HG02852 (cell line): ENCODE measurements around the gene UCHL5.
"Not testable (repeated sequence)": the region's sequence is repeated elsewhere in the genome, so short reads cannot be mapped to it uniquely, and the experiment has no call there.

Experiments used
- ATAC-seq: cut with Tn5 transposase; IDR thresholded peaks from one replicate; pipeline ENCODE4 v1.9.1; 2021; ENCODE audit warnings: mild to moderate bottlenecking, moderate library complexity; ENCODE audit not compliant: unreplicated experiment

UCHL5 gene

DNA sequence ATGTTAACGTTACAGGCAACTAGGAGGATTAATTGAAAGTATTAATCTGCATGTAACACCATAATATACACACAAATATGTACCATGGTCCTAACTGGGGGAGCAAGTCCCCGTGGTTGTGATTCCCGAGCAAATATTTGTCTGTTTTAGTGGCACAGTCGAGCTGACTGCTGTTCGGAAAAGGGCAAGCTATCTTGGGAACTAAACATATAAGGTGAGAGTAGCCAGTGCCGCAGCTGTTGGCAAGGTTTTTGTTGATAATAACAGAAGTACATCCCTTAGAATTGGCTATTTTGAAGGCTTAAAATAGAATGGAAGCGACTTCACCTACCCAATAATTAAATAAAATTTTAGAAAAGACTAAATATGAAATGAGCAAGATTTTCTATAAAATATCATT is 45.5 kb downstream of the UCHL5 start:
- ATAC-seq = no peak

DNA sequence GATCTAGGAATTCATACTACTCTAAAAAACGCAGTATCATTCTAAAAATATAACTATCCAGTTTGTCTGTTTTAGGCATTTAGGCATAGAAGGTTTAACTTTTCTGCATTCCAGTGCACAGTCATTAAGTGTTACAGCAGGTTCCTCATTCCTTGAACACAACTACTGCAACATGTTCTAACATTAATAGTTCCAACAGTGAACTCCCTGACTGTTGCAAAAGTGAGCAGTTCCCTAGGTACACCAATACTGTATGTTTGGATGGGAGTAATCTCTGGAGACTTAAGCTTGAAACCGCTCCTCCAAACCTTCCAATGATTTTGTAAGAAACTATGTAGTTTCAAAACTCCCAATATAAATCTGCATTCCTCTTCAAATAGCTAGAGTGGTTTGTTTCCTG is 46.2 kb downstream of the UCHL5 start:
- no peak for ATAC-seq

DNA sequence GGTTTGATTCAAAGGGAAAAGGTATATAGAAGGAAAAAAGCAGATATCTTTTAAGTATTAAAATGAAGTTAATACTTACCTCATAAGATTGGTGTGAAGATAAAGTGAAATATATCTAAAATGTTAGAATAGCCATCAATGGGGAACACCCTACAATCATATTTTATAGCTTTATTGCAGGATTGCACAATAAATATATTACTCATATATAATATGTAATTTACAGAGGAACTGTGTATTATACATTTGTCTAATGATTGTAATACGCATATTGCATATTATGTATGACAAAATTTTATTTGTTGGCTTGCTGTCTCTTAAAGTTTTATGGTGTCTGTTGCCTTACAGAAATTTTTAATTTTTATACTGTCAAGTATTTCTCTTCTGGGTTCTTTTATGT is 47.8 kb downstream of the UCHL5 start:
- no peak for ATAC-seq

DNA sequence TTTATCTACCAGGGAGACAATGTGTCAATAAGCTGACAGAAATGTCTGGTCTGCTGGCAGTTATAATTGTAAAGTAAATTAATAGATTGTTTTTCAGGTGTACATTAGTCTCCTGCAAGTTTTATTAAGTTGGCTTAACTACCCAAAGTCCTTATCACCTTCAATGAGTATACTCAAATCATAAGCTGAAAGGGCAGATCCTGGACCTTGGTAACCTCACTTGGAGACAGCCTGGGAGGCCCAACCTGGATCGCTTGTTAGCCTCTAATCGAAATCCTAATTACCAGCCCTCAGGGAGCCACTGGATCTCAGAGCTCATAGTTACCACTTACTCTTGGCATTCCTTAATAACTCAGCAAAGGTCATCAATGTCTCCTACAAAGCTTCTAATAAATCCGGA is 49.7 kb downstream of the UCHL5 start:
- ATAC-seq = no peak

DNA sequence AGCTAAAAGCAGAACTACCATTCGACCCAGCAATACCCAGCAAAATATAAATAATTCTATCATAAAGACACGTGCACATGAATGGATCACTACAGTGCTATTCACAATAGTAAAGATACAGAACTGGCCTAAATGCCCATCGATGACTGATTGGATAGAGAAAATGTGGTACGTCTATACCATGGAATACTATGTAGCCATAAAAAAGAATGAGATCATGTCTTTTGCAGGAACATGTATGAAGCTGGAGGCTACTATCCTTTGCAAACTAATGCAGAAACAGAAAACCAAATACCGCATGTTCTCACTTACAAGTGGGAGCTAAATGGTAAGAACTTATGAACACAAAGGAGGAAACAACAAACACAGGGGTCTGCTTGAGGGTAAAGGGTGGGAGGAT is 53.4 kb downstream of the UCHL5 start:
- no peak for ATAC-seq

DNA sequence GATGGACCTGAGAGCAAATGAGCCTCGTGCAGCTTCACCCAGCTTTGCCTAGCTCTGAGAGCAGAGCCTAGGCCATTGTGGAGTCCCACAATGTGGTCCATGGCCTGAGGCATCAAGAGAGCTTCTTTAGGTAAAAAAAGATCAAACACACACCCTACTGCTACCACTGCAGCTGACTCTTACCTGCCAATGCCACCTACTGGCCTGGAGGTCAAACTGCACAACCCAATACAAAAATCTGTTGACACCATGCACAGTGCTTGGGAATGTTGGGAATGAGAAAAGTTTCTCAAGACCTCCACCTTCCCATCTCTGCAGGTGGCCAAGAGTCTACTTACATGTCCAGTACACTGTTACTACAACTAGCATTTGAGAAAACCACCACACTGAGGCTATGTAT is 60.6 kb downstream of the UCHL5 start:
- no peak for ATAC-seq

GRCh38 chr1:192994141-192994540 is 65.0 kb downstream of the UCHL5 start:
- no peak for ATAC-seq

- ATAC-seq = peak; percentile 75
Measured at GRCh38 chr1:192993426-192994085, 65.6 kb downstream of the UCHL5 start.

DNA sequence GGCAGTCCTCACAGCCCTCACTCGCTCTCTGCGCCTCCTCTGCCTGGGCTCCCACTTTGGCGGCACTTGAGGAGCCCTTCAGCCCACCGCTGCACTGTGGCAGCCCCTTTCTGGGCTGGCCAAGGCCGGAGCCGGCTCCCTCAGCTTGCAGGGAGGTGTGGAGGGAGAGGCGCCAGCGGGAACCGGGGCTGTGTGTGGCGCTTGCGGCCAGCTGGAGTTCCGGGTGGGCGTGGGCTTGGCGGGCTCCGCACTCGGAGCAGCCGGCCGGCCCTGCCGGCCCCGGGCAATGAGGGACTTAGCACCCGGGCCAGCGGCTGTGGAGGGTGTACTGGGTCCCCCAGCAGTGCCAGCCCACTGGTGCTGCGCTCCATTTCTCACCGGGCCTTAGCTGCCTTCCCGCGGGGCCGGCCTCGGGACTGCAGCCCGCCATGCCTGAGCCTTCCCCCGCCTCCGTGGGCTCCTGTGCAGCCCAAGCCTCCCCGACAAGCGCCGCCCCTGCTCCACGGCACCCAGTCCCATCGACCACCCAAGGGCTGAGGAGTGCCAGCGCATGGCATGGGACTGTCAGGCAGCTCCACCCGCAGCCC is 72.3 kb downstream of the UCHL5 start:
- not testable (repeated sequence) for ATAC-seq

DNA sequence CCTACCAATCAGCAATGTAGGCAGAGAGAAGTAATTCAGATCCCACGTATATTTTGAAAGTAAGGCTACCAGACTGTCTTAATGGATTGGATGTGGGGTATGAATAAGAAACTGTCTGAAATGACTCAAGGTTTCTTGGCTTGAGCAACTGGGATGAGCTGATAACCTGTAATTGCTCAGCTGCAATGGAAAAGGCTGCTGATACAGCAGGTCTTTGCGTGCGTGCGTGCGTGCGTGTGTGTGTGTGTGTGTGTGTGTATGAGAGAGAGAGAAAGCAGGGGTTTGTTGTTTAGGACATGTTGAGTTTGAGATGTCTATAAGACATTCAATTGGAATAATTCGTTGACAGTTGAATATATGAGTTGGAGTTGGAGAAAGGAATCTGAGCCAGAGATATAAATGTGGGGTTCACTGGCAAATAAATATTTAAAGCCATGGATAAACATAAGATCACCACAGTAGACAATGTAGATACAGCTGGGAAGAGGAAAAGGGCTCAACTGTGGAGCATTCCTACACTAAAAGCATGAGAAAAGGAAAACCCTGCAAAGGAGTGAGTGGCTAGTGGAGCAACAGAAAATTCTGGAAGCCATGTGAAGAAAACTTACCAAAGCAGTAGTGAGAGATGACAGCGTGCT is 72.9 kb downstream of the UCHL5 start:
- ATAC-seq = no peak

DNA sequence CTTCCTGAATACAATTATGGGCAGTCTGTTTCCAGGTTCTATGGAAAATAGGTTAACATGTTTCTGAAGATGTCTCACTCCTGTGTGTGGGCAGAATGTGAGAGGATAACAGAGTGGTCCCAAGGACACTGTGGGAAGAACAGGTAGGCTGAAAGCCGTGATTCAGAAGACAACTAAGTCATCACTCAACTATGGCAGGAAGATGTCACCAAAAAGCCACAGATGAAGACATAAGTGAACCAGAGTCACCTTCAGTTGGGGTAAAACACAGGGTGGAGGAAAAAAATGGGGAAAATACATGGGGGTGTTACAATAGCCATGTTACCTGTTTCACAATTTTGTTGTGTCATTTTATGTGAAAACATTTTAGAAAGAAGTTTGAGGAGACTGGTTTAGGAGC is 75.1 kb downstream of the UCHL5 start:
- peak; percentile 44 for ATAC-seq

DNA sequence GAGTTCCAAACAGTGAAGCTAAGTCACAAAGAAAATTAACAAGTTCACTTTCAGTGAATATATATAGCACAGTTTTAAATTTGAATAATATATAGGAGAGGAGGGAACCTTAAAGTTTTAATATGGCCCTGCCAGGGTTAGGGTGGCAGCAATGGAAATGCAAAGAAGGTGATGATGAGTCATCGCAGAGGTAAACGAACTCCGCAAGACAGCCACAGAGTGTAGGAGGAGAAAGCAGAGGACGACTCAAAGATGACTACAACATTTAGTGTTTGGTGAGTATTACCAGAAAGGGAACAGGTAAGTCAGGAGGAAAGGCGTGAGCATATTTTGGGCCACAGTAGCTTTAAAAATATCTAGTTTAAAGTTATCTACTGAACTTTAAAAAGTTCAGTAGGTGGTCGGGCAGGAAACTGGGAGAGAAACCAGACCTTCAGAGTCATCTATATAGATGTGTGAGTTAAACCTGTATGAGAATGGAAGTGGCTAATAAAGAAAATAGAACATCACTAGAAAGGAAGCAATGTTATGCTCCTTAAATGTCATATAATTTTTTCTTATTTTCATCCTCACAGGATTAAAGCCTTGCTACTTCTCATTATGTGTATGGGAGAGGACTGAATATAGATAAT is 75.7 kb downstream of the UCHL5 start:
- ATAC-seq = peak; percentile 93

GRCh38 chr1:192980856-192981255 is 78.3 kb downstream of the UCHL5 start:
- ATAC-seq = no peak

GRCh38 chr1:192980334-192980733 is 78.8 kb downstream of the UCHL5 start:
- not testable (repeated sequence) for ATAC-seq

DNA sequence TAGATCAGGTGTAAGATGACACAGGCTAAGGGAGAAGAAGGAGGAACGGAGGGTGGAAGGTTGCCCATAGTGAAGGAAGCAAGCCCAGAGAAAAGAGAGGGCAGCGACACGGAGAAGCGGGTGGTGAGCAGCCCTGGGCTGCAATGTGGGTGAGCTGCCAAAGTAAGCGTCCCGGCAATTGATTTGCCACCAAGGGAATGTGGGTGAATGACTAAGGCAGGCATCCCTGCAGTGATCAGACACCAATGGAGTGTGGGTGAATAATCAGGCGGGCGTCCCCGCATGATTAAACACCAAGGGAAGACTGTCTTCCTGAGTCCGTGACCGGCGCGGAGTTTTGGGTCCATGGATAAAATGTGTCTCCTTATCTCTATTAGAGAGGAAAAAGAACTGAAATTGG is 79.6 kb downstream of the UCHL5 start:
- no peak for ATAC-seq

DNA sequence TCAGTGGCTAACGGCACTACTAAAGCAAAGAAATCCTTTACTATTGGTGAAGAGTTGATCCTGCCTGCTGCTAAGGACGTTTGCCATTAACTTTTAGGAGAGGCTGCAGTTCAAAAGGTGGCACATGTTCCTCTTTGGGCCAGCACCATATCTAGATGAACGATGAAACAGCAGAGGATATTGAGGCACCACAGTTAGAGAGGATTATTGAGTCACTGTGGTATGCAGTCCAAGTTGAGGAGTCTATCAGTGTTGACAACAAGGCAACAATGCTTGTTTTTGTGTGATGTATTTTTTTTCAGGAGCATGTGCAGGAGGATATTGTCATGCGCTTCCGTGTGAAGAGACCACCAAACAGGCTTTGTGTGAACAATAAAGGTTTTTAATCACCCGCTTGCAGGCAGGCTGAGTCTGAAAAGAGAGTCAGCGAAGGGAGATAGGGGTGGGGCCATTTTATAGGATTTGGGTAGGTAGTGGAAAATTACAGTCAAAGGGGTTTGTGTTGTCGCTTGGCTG is 80.9 kb downstream of the UCHL5 start:
- ATAC-seq = no peak

DNA sequence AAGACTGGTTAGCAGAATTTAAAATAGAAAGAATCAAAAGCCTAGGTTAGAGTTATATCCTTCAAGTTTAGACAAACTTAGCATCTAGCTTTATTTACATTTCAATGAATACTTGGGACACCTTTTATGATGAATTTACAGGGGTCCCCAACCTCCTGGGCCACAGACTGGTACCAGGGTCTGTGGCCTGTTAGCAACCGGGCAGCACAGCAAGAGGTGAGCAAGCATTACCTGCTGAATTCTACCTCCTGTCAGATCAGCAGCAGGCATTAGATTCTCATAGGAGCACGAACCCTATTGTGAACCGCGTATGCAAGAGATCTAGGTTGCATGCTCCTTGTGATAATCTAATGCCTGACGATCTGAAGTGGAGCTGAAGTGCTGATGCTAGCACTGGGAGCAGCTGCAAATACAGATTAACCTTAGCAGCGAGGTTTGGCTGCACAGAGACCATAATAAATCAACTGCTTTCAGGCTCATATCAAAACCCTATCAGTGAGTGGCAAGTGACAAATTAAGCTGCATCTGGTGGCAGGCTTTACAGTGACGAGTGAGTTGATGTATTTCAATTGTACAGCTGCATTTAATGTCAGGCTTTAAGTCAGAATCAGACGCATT is 82.0 kb downstream of the UCHL5 start:
- ATAC-seq = no peak

DNA sequence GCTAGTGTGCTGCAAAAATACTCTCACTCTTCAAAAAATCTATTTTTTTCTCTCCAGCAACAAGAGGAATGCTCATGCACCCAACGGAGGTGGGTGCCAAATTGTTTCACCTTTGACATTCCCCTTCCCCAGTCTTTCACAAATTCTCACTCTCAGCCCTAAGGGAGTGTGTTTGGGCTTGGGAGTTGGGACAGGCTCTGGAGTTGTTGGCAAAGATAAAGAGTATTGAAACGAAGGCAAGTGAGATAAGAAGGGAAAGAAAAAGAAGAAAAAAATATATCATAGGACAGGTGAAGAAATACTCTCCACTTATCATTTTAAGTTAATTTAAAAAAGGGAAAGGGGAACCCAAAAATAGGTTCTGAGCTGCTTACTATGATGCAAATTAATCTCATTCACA is 82.6 kb downstream of the UCHL5 start:
- ATAC-seq = no peak

GRCh38 chr1:192974701-192975100 is 84.5 kb downstream of the UCHL5 start:
- ATAC-seq = no peak

DNA sequence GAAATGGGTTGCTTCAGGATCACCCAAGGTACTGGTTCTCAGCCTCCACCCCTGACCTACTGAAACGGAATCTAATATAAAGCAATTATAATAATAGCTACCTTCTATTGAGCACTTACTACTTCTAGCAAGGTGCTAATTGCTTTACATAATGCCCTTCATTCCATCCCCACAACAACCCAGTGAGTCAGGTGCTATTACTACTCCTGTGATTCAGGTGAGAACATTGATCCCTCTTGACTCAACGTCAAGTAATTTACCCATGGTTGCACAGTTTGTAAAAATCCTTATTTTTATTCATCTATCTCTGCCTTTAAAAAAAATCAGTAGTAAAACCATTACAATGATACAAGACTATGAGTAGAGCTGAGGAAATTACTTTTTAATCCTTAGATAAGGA is 85.2 kb downstream of the UCHL5 start:
- no peak for ATAC-seq

GRCh38 chr1:192973202-192973601 is 86.0 kb downstream of the UCHL5 start:
- no peak for ATAC-seq
